K562 (cell line): ENCODE data around the gene EDEM1.
"Not testable (repeated sequence)": the region's sequence is repeated elsewhere in the genome, so short reads cannot be mapped to it uniquely, and the experiment has no call there.

Source experiments
- EZH2 ChIP-seq: IDR thresholded peaks from 2 replicates; pipeline ENCODE4 v1.6.1; 2012; ENCODE audit warnings: low read depth, mild to moderate bottlenecking, inconsistent platforms, low read length, borderline replicate concordance
- GABPB2 ChIP-seq: fragments of 250-450 bp; sonication (Bioruptor Pico); conservative IDR thresholded peaks from 2 replicates; pipeline ENCODE4 v1.5.1; 2021; ENCODE audit warnings: mild to moderate bottlenecking
- GTF2F1 ChIP-seq: IDR thresholded peaks from 2 replicates; pipeline ENCODE4 v1.6.1; 2011; ENCODE audit warnings: low read depth, low read length, improper control_type of control experiment
- POLR2A ChIP-seq: fragments of 450-650 bp; conservative IDR thresholded peaks from 2 replicates; pipeline ENCODE4 v1.6.1; 2016
- POLR2AphosphoS5 ChIP-seq: IDR thresholded peaks from 2 replicates; pipeline ENCODE4 v1.6.1; 2011; ENCODE audit warnings: mild to moderate bottlenecking, low read depth, low read length, moderate library complexity; ENCODE audit not compliant: control insufficient read depth, insufficient read depth
- SPI1 ChIP-seq: IDR thresholded peaks from 2 replicates; pipeline ENCODE4 v1.6.1; 2011; ENCODE audit warnings: low read depth, low read length, control low read depth, borderline replicate concordance
- SREBF2 ChIP-seq: sonication (generic); formaldehyde crosslinking; IDR thresholded peaks from 2 replicates; pipeline ENCODE4 v1.4.0; 2020; ENCODE audit warnings: mild to moderate bottlenecking, missing genetic modification reagents
- ZBTB8A ChIP-seq: fragments of 450-650 bp; IDR thresholded peaks from 2 replicates; pipeline ENCODE4 v1.6.1; 2018; ENCODE audit warnings: mild to moderate bottlenecking, moderate library complexity; ENCODE audit not compliant: partially characterized antibody
- ZNF121 ChIP-seq: sonication (generic); formaldehyde crosslinking; conservative IDR thresholded peaks from 2 replicates; pipeline ENCODE4 v1.8.0; 2022; ENCODE audit warnings: missing genetic modification reagents
- TF ChIP-seq, protein P1 (sequence below): fragments of 250-450 bp; sonication (Bioruptor Pico); IDR thresholded peaks from 2 replicates; pipeline ENCODE4 v1.5.0; 2021; ENCODE audit warnings: mild to moderate bottlenecking, borderline replicate concordance
- TF ChIP-seq, protein P2 (sequence below): fragments of 450-650 bp; formaldehyde crosslinking; conservative IDR thresholded peaks from 2 replicates; pipeline ENCODE4 v1.4.0; 2022; ENCODE audit warnings: mild to moderate bottlenecking, missing genetic modification characterization

DNA sequence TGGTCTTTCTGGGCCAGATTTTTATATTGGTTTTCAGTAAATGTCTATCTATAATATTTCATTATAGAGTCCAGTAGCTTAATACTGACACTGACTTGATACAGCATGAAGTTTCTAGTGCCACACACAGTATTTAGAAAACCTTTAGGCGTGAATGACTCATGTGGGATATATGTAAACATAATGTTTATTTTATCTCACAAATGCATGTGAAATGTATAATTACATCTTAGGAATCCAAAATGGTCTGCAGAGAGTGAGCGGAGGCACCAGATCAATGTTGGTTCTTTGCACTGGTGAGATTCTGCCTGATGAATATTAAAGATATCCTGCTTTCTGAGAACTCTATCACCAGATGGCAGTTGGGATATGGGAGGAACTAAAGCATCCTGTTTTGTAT is 8.5 kb upstream of the EDEM1 start:
- TF ChIP-seq EZH2; SPI1; POLR2AphosphoS5; ZNF121; GABPB2 (CRISPR knock-in tag); SREBF2 (CRISPR knock-in tag); POLR2A; GTF2F1; ZBTB8A: not testable (repeated sequence)
- TF ChIP-seq, protein P1, sequence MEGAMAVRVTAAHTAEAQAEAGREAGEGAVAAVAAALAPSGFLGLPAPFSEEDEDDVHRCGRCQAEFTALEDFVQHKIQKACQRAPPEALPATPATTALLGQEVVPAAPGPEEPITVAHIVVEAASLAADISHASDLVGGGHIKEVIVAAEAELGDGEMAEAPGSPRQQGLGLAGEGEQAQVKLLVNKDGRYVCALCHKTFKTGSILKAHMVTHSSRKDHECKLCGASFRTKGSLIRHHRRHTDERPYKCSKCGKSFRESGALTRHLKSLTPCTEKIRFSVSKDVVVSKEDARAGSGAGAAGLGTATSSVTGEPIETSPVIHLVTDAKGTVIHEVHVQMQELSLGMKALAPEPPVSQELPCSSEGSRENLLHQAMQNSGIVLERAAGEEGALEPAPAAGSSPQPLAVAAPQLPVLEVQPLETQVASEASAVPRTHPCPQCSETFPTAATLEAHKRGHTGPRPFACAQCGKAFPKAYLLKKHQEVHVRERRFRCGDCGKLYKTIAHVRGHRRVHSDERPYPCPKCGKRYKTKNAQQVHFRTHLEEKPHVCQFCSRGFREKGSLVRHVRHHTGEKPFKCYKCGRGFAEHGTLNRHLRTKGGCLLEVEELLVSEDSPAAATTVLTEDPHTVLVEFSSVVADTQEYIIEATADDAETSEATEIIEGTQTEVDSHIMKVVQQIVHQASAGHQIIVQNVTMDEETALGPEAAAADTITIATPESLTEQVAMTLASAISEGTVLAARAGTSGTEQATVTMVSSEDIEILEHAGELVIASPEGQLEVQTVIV (CRISPR knock-in tag) = not testable (repeated sequence)
- TF ChIP-seq, protein P2, sequence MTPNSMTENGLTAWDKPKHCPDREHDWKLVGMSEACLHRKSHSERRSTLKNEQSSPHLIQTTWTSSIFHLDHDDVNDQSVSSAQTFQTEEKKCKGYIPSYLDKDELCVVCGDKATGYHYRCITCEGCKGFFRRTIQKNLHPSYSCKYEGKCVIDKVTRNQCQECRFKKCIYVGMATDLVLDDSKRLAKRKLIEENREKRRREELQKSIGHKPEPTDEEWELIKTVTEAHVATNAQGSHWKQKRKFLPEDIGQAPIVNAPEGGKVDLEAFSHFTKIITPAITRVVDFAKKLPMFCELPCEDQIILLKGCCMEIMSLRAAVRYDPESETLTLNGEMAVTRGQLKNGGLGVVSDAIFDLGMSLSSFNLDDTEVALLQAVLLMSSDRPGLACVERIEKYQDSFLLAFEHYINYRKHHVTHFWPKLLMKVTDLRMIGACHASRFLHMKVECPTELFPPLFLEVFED (CRISPR knock-in tag) = not testable (repeated sequence)
